ENCODE measurements around the gene PHLPP1.

Gene PHLPP1

GRCh38 chr18:62728254-62728653 is 12.9 kb downstream of the PHLPP1 start:
- TF ChIP-seq CTCF (IDR thresholded peaks at IDR 0.05) (no peak), ZFX (IDR thresholded peaks at IDR 0.05; ENCODE audit: borderline replicate concordance) (no peak)
- H3K27ac ChIP-seq: no peak overlapping the region

DNA sequence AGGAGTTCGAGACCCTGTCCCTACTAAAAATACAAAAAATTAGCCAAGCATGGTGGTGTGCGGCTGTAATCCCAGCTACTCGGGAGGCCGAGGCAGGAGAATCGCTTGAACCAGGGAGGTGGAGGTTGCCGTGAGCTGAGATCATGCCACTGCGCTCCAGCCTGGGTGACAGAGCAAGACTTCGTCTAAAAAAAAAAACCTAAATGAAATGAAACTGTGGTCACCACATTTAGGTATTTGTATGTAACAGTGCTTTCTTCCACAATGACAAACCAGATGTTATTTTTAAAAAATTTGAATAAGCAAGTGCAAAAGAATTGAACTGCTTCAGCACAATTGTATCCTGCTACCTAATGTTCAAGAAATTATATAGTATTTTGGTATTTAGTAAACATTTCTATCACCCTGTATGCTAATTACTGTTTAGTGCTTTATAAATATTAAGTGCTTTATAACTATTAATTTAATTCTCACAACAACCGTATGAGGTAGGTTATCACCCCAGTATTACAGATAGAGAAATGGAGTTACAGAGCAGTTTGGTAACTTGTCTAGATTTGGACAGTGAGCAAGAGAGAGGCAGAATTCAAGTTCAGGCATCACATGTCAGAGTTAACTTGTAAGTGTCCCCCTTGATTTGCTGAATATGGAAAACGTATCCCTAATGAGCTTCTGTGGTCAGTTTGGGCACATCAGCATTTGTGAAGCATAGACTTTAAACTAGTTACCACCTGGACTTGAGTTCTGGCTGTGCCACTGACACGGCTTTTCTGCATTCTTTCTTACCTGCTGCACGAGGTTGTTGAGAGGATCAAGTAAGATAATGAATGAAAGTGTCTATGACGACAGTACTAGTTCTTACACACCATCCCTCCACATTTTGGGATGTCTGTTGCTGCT is 14.4 kb downstream of the PHLPP1 start:
- no peak for TF ChIP-seq ZFX (IDR thresholded peaks at IDR 0.05; ENCODE audit: borderline replicate concordance)
- TF ChIP-seq CTCF (IDR thresholded peaks at IDR 0.05): no peak
- H3K27ac ChIP-seq: no peak overlapping the region

DNA sequence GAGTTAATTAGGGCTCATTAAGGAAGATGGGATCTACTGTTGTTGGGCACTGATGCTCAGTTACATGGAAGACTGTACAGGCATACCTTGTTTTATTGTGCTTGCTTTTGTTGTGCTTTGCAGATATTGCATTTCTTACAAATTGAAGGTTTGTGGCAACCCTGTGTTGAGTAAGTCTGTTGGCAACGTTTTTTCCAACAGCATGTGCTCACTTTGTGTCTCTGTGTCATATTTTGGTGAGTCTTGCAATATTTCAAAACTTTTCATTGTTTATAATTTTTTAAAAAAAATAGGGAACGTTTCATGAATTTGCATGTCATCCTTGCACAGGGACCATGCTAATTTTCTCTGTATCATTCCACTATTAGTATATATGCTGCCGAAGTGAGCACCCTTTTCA is 15.6 kb downstream of the PHLPP1 start:
- TF ChIP-seq ZFX (IDR thresholded peaks at IDR 0.05; ENCODE audit: borderline replicate concordance) (no peak), CTCF (IDR thresholded peaks at IDR 0.05) (no peak)
- no peak overlapping the region for H3K27ac ChIP-seq

DNA sequence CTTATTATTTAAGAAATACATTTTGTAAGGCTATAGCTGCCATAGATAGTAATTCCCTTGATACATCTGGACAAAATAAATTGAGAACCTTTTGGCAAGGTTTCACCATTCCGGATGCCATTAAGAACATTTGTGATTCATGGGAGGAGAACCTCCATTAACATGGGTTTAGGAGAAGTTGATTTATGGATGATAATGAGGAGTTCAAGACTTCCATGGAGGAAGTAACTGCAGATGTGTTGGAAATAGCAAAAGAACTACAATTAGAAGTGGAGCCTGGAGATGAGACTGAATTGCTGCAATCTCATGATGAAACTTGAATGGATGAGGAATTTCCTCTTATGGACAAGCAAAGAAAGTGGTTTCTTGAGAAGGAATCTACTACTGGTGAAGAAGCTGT is 17.3 kb downstream of the PHLPP1 start:
- TF ChIP-seq ZFX (IDR thresholded peaks at IDR 0.05; ENCODE audit: borderline replicate concordance) (no peak), CTCF (IDR thresholded peaks at IDR 0.05) (no peak)

DNA sequence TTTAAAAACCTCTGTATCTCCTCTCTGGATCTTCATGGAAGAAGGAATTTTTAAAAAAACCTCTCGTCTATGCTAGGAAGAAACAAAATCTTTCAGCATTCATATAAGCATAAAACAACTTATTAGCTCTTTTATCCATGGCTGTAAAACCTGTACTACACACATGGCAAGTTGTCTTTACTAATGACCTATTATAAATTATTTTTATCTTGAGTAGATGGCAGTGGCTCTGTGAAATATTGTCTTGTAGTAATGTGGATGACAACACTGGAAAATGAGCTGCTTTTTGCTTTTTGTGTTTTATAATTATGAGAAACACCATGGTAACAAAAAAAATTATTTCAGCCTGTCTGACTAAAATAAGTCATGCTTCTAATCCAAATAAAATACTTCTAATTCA is 18.9 kb downstream of the PHLPP1 start:
- H3K27ac ChIP-seq: no peak overlapping the region
- TF ChIP-seq CTCF (IDR thresholded peaks at IDR 0.05): no peak
- TF ChIP-seq ZFX (IDR thresholded peaks at IDR 0.05; ENCODE audit: borderline replicate concordance): no peak

More for the DNA sequence above, 17.3 kb downstream of the PHLPP1 start:
- no peak overlapping the region for H3K27ac ChIP-seq

DNA sequence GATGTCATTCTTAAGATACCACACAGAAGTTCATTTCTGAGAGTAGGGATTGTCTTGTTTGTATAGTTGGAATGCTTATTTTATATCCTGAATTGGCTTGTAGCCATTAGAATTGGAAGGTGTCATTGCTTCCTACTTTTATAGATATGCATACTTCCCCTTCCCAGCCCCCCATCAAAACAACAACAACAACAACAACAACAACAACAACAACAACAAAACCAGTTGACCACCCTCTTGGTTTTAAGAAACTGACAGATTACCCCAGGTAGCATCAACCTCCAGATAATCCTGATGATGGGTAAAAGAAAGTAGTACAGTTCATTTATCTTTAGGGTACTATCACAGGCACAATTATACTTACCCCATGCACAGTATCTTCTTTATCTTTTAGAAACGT is 20.0 kb downstream of the PHLPP1 start:
- TF ChIP-seq CTCF (IDR thresholded peaks at IDR 0.05): no peak
- TF ChIP-seq ZFX (IDR thresholded peaks at IDR 0.05; ENCODE audit: borderline replicate concordance): no peak
- no peak overlapping the region for H3K27ac ChIP-seq

GRCh38 chr18:62736077-62736855 is 20.9 kb downstream of the PHLPP1 start:
- TF ChIP-seq CTCF (IDR thresholded peaks at IDR 0.05) (no peak), ZFX (IDR thresholded peaks at IDR 0.05; ENCODE audit: borderline replicate concordance) (no peak)
- H3K27ac ChIP-seq: no peak overlapping the region

Data from 22Rv1 (cell line).